WTC11 (cell line): Measurements from ENCODE around the gene ZNF629. TPM values are rescaled to one million over a fixed set of nuclear protein-coding genes. Genes with fewer than 3 reads are reported as not detected.

ENCODE experiments used
- ATAC-seq: fragments of 200-7000 bp; cut with Tn5 transposase; 2 replicates; pipeline ENCODE4 v1.10.0; 2021; ENCODE audit warnings: mild to moderate bottlenecking, moderate library complexity
- CTCF ChIA-PET: fragments of 300-600 bp; sonication (Branson Sonifier 250); formaldehyde crosslinking; loops from one replicate; lab custom pipeline; 2021; ENCODE audit warnings: antibody characterized with exemption; lab: Charles Lee
- POLR2A ChIA-PET: fragments of 350-600 bp; sonication (Branson Sonifier 250); formaldehyde crosslinking; loops from one replicate; lab custom pipeline; 2021; ENCODE audit warnings: antibody characterized with exemption; lab: Charles Lee
- DNase-seq: peaks from one replicate; pipeline ENCODE4 v3.0.0; 2021; ENCODE audit warnings: low spot score
- H3K27ac Mint-ChIP-seq: 2 replicates; pipeline ENCODE4 v1.8.0; 2021; ENCODE audit warnings: mixed read lengths
- H3K27me3 Mint-ChIP-seq: 2 replicates; pipeline ENCODE4 v1.8.0; 2021; ENCODE audit warnings: low read depth, mild to moderate bottlenecking, moderate library complexity, mixed read lengths
- H3K36me3 Mint-ChIP-seq: 2 replicates; pipeline ENCODE4 v1.8.0; 2021; ENCODE audit warnings: mixed read lengths
- H3K4me1 Mint-ChIP-seq: 2 replicates; pipeline ENCODE4 v1.8.0; 2022; ENCODE audit warnings: mixed read lengths
- H3K4me3 Mint-ChIP-seq: 2 replicates; pipeline ENCODE4 v1.8.0; 2021; ENCODE audit warnings: mild to moderate bottlenecking, moderate library complexity, mixed read lengths
- H3K9me3 Mint-ChIP-seq: 2 replicates; pipeline ENCODE4 v1.8.0; 2021; ENCODE audit warnings: mixed read lengths
- ATF1 ChIP-seq: sonication (generic); formaldehyde crosslinking; IDR thresholded peaks from 2 replicates; pipeline ENCODE4 v1.8.1; 2023; ENCODE audit warnings: mild to moderate bottlenecking, moderate library complexity, missing genetic modification reagents
- ESRRA ChIP-seq: sonication (generic); formaldehyde crosslinking; IDR thresholded peaks from 2 replicates; pipeline ENCODE4 v1.8.1; 2022; ENCODE audit warnings: mild to moderate bottlenecking, missing genetic modification reagents, borderline replicate concordance
- ETV6 ChIP-seq: sonication (generic); formaldehyde crosslinking; IDR thresholded peaks from 2 replicates; pipeline ENCODE4 v1.8.1; 2022; ENCODE audit warnings: mild to moderate bottlenecking, missing genetic modification reagents
- FOXK1 ChIP-seq: sonication (generic); formaldehyde crosslinking; IDR thresholded peaks from 2 replicates; pipeline ENCODE4 v1.8.0; 2022; ENCODE audit warnings: mild to moderate bottlenecking, moderate library complexity, missing genetic modification reagents
- IRF1 ChIP-seq: sonication (generic); formaldehyde crosslinking; IDR thresholded peaks from 2 replicates; pipeline ENCODE4 v1.8.0; 2023; ENCODE audit warnings: missing genetic modification reagents
- KAT7 ChIP-seq: sonication (generic); formaldehyde crosslinking; IDR thresholded peaks from 2 replicates; pipeline ENCODE4 v1.8.1; 2023; ENCODE audit warnings: missing genetic modification reagents, mild to moderate bottlenecking, borderline replicate concordance
- MXD4 ChIP-seq: fragments of 250-450 bp; sonication (Bioruptor Pico); IDR thresholded peaks from 2 replicates; pipeline ENCODE4 v1.8.0; 2021; ENCODE audit warnings: mild to moderate bottlenecking, moderate library complexity, borderline replicate concordance
- NFYB ChIP-seq: sonication (generic); formaldehyde crosslinking; conservative IDR thresholded peaks from 2 replicates; pipeline ENCODE4 v1.8.0; 2022; ENCODE audit warnings: low read depth, missing genetic modification reagents
- SMAD4 ChIP-seq: sonication (generic); formaldehyde crosslinking; IDR thresholded peaks from 2 replicates; pipeline ENCODE4 v1.8.0; 2022; ENCODE audit warnings: mild to moderate bottlenecking, missing genetic modification reagents
- TEAD4 ChIP-seq: sonication (generic); formaldehyde crosslinking; IDR thresholded peaks from 2 replicates; pipeline ENCODE4 v1.8.0; 2022; ENCODE audit warnings: mild to moderate bottlenecking, missing genetic modification reagents
- ZNF416 ChIP-seq: fragments of 250-450 bp; sonication (Bioruptor Pico); IDR thresholded peaks from 2 replicates; pipeline ENCODE4 v1.9.0; 2021; ENCODE audit warnings: mild to moderate bottlenecking, inconsistent platforms
- ZNF425 ChIP-seq: fragments of 250-450 bp; sonication (Bioruptor Pico); conservative IDR thresholded peaks from 2 replicates; pipeline ENCODE4 v1.9.0; 2021; ENCODE audit warnings: mild to moderate bottlenecking
- total RNA-seq: library from RNA; stranded (reverse); gene quantifications from 3 replicates; pipeline ENCODE4 v1.2.3, GENCODE V29; 2021
- TF ChIP-seq, protein P1 (sequence below): sonication (generic); formaldehyde crosslinking; IDR thresholded peaks from 2 replicates; pipeline ENCODE4 v1.8.1; 2022; ENCODE audit warnings: low read depth, missing genetic modification reagents, borderline replicate concordance
- TF ChIP-seq, protein P2 (sequence below): fragments of 250-450 bp; sonication (Bioruptor Pico); IDR thresholded peaks from 2 replicates; pipeline ENCODE4 v1.9.0; 2021; ENCODE audit warnings: mild to moderate bottlenecking
- TF ChIP-seq, protein P3 (sequence below): sonication (generic); formaldehyde crosslinking; IDR thresholded peaks from 2 replicates; pipeline ENCODE4 v1.8.0; 2022; ENCODE audit warnings: mild to moderate bottlenecking, missing genetic modification reagents
- TF ChIP-seq, protein P4 (sequence below): fragments of 200-600 bp; IDR thresholded peaks from 2 replicates; pipeline ENCODE4 v1.8.0; 2022; ENCODE audit warnings: antibody characterized with exemption
- TF ChIP-seq, protein P5 (sequence below): fragments of 250-450 bp; sonication (Bioruptor Pico); IDR thresholded peaks from 2 replicates; pipeline ENCODE4 v1.9.0; 2021; ENCODE audit warnings: mild to moderate bottlenecking

The ZNF629 gene
- total RNA-seq, 1 experiment from 2014 or later, result 20.0 TPM

DNA sequence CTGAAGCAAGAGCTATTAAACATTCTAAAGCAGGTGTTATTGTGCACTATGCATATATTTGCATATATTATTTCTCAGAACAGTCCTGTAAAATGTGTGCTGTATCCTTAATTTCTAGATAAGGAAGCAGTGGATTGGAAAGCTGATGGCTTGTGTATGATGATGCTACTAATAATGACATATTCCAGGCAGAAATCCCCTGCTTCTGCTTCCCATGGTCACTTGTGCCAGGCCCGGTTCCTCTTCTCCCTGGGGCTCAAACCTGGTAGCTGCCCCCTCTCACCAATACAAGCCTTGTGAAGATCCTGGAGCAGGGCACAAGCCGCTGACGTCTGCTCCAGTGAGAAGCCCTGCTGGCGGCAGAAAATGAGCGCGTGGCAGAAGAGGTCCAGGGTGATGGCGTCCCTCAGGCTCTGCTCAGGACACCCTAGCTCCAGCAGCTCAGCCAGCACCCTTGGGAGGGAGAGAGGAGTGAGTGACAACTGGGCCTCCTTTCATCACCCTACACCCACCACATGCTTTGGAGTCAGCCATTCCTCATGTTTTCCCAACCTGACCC, 26.9 kb downstream of the ZNF629 start (continued):
- TF ChIP-seq, protein P1, sequence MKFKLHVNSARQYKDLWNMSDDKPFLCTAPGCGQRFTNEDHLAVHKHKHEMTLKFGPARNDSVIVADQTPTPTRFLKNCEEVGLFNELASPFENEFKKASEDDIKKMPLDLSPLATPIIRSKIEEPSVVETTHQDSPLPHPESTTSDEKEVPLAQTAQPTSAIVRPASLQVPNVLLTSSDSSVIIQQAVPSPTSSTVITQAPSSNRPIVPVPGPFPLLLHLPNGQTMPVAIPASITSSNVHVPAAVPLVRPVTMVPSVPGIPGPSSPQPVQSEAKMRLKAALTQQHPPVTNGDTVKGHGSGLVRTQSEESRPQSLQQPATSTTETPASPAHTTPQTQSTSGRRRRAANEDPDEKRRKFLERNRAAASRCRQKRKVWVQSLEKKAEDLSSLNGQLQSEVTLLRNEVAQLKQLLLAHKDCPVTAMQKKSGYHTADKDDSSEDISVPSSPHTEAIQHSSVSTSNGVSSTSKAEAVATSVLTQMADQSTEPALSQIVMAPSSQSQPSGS (CRISPR knock-in tag), result no peak
- TF ChIP-seq IRF1 (CRISPR knock-in tag) (no peak), ATF1 (CRISPR knock-in tag) (no peak)
- TF ChIP-seq, all 79 proteins: peak for 0

GRCh38 chr16:30758988-30759491, 28.0 kb downstream of the ZNF629 start:
- Mint-ChIP-seq H3K9me3 (no peaks in the 10 kb centered on the region), H3K4me1 (peaks cover 21% of the 10 kb centered on the region)

GRCh38 chr16:30757316-30757715, 29.7 kb downstream of the ZNF629 start:
- H3K4me1 Mint-ChIP-seq, result peaks cover 9% of the 10 kb centered on the region
- ATAC-seq (no peak), DNase-seq (no peak)
- no peak overlapping the region for H3K4me3 Mint-ChIP-seq
- H3K9me3 Mint-ChIP-seq, result no peaks in the 10 kb centered on the region
- POLR2A ChIA-PET, result no interaction called here
- CTCF ChIA-PET, result interaction anchor here (1.2 kb wide), 1 partner anchor 87 kb away, joined by 3 read pairs; no protein-coding TSS in a partner anchor
- H3K36me3 Mint-ChIP-seq, result peaks cover 9% of the 10 kb centered on the region; the same call in 1 of the 2 replicates
- no peak overlapping the region for H3K27ac Mint-ChIP-seq
- H3K27me3 Mint-ChIP-seq, result no peaks in the 10 kb centered on the region
- TF ChIP-seq, protein P2, sequence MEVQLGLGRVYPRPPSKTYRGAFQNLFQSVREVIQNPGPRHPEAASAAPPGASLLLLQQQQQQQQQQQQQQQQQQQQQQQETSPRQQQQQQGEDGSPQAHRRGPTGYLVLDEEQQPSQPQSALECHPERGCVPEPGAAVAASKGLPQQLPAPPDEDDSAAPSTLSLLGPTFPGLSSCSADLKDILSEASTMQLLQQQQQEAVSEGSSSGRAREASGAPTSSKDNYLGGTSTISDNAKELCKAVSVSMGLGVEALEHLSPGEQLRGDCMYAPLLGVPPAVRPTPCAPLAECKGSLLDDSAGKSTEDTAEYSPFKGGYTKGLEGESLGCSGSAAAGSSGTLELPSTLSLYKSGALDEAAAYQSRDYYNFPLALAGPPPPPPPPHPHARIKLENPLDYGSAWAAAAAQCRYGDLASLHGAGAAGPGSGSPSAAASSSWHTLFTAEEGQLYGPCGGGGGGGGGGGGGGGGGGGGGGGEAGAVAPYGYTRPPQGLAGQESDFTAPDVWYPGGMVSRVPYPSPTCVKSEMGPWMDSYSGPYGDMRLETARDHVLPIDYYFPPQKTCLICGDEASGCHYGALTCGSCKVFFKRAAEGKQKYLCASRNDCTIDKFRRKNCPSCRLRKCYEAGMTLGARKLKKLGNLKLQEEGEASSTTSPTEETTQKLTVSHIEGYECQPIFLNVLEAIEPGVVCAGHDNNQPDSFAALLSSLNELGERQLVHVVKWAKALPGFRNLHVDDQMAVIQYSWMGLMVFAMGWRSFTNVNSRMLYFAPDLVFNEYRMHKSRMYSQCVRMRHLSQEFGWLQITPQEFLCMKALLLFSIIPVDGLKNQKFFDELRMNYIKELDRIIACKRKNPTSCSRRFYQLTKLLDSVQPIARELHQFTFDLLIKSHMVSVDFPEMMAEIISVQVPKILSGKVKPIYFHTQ (CRISPR knock-in tag), result no peak
- TF ChIP-seq FOXK1 (CRISPR knock-in tag) (no peak), KAT7 (CRISPR knock-in tag) (no peak), SMAD4 (CRISPR knock-in tag) (no peak), ESRRA (CRISPR knock-in tag) (no peak), ETV6 (CRISPR knock-in tag) (no peak), ZNF425 (CRISPR knock-in tag) (no peak)
- TF ChIP-seq, protein P3, sequence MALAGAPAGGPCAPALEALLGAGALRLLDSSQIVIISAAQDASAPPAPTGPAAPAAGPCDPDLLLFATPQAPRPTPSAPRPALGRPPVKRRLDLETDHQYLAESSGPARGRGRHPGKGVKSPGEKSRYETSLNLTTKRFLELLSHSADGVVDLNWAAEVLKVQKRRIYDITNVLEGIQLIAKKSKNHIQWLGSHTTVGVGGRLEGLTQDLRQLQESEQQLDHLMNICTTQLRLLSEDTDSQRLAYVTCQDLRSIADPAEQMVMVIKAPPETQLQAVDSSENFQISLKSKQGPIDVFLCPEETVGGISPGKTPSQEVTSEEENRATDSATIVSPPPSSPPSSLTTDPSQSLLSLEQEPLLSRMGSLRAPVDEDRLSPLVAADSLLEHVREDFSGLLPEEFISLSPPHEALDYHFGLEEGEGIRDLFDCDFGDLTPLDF (CRISPR knock-in tag), result no peak

More at GRCh38 chr16:30758988-30759491, 28.0 kb downstream of the ZNF629 start:
- Mint-ChIP-seq H3K4me3 (no peak overlapping the region), H3K36me3 (peaks cover 21% of the 10 kb centered on the region), H3K27me3 (no peaks in the 10 kb centered on the region), H3K27ac (no peak overlapping the region)
- ATAC-seq (no peak), DNase-seq (no peak)
- no peak for TF ChIP-seq ATF1 (CRISPR knock-in tag)
- TF ChIP-seq NFYB (CRISPR knock-in tag), result no peak
- no peak for TF ChIP-seq ZNF416
- TF ChIP-seq, protein P4, sequence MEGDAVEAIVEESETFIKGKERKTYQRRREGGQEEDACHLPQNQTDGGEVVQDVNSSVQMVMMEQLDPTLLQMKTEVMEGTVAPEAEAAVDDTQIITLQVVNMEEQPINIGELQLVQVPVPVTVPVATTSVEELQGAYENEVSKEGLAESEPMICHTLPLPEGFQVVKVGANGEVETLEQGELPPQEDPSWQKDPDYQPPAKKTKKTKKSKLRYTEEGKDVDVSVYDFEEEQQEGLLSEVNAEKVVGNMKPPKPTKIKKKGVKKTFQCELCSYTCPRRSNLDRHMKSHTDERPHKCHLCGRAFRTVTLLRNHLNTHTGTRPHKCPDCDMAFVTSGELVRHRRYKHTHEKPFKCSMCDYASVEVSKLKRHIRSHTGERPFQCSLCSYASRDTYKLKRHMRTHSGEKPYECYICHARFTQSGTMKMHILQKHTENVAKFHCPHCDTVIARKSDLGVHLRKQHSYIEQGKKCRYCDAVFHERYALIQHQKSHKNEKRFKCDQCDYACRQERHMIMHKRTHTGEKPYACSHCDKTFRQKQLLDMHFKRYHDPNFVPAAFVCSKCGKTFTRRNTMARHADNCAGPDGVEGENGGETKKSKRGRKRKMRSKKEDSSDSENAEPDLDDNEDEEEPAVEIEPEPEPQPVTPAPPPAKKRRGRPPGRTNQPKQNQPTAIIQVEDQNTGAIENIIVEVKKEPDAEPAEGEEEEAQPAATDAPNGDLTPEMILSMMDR, result no peak
- no peak for TF ChIP-seq TEAD4 (CRISPR knock-in tag)
- no peak for TF ChIP-seq MXD4 (CRISPR knock-in tag)
- TF ChIP-seq, protein P5, sequence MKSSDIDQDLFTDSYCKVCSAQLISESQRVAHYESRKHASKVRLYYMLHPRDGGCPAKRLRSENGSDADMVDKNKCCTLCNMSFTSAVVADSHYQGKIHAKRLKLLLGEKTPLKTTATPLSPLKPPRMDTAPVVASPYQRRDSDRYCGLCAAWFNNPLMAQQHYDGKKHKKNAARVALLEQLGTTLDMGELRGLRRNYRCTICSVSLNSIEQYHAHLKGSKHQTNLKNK (CRISPR knock-in tag), result no peak
- ChIA-PET CTCF (interaction anchor here (1.4 kb wide), 1 partner anchor 11 kb away, joined by 3 read pairs; the partner anchor contains the start of gene PHKG2), POLR2A (no interaction called here)
